Stomach (tissue), 4 donors: ENCODE data around the gene ATXN1.

Experiments used
- CTCF ChIP-seq, 7 experiments: fragments of 450-650 bp in 4 of 7; fragments of 200-600 bp in 3 of 7; sonication (generic) in 3 of 7; IDR thresholded peaks; one replicate each; pipeline ENCODE4 v1.5.1; 2016 to 2019; ENCODE audit warnings: antibody characterized with exemption in 7 of 7, control low read depth in 2 of 7, mild to moderate bottlenecking in 1 of 7
- POLR2A ChIP-seq, 4 donors: fragments of 450-650 bp; IDR thresholded peaks; one replicate each; pipeline ENCODE4 v1.6.1; 2016; ENCODE audit warnings: antibody characterized with exemption in 4 of 4, control low read depth in 2 of 4, mild to moderate bottlenecking in 1 of 4, moderate library complexity in 1 of 4
- POLR2AphosphoS5 ChIP-seq, 3 donors: sonication (generic); formaldehyde crosslinking; IDR thresholded peaks; one replicate each; pipeline ENCODE4 v1.6.1; 2016; ENCODE audit warnings: antibody characterized with exemption in 3 of 3

GRCh38 chr6:16741112-16742016, 19.9 kb downstream of the ATXN1 start:
- TF ChIP-seq CTCF (IDR thresholded peaks at IDR 0.05), result no peak
- no peak for TF ChIP-seq POLR2AphosphoS5 (IDR thresholded peaks at IDR 0.05)
- TF ChIP-seq POLR2A (IDR thresholded peaks at IDR 0.05), result no peak
